Measurements from ENCODE around the gene PPFIA2.

Gene PPFIA2

DNA sequence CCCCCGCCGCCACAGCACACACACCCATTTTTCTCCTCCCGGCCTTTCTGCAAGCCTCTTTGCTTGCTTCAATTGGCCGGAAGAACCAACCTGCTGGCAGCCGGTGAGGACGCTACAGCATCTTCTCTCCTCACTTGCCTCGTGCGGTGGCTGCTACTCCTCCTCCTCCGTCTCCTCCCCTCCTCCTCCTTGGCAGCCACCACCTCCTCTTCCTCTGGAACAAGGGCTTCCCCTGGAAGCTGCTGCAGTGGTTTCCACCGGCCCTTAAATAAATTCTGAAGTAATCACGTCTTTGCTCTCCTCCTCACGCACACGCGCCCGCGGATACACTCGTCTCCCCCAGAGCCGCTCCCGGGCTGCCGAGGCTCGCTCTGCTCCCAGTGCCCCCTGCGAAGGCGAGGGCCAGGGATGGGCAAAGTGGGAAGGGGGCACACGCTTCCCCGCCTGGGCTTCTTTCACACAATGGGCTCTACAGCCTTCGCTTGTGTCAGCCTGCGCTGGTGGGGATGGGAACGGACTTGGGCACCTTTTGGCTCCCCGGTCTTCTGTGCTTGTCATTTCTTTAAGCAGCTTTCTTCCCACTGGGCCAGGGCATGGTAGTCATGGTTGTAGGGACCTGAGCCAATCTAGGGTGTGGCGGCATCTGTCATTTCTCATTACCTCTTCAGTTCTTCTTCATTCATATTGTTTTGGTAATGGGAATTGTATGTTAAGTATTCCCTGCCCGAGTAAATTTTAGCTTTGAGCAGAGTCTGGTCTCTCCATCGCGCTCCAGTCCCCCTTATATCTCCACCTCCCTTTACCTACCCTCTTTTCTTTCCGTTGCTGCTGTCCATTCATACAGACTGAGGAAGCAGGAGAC lies at the start of gene PPFIA2:
TSS of gene PPFIA2 (minus strand) at position 161 of the 862 bp plus-strand sequence.
- peak within 1 kb of the TSS; percentile 51 to 54 for H3K4me3 ChIP-seq (ENCODE audit: low read length in 2 of 2)
- H3K9ac ChIP-seq (ENCODE audit: low read depth in 1 of 2, low read length in 2 of 2) = peak within 1 kb of the TSS in 1 of 2 donors; percentile 51
- H3K9me3 ChIP-seq (ENCODE audit: control insufficient read depth in 2 of 2, low read length in 2 of 2) = no peaks in the 10 kb centered on the region

GRCh38 chr12:81800298-81801148 lies 41.4 kb upstream of the PPFIA2 start:
- Histone ChIP-seq H3K9ac (ENCODE audit: low read depth in 1 of 2, low read length in 2 of 2) (no peak overlapping the region), H3K27ac (ENCODE audit: low read depth in 2 of 2, low read length in 2 of 2) (peak overlapping the region in 1 of 2 donors; percentile 2), H3K4me1 (ENCODE audit: control insufficient read depth in 2 of 2, insufficient read depth in 2 of 2, low read length in 2 of 2) (no peaks in the 10 kb centered on the region), H3K36me3 (ENCODE audit: control insufficient read depth in 2 of 2, insufficient read depth in 2 of 2, low read length in 2 of 2) (no peaks in the 10 kb centered on the region), H3K9me3 (ENCODE audit: control insufficient read depth in 2 of 2, low read length in 2 of 2) (no peaks in the 10 kb centered on the region), H3K27me3 (ENCODE audit: control insufficient read depth in 2 of 2, insufficient read depth in 2 of 2, low read length in 2 of 2) (no peaks in the 10 kb centered on the region), H3K4me3 (ENCODE audit: low read length in 2 of 2) (no peak overlapping the region)

More for the DNA sequence above, at the start of gene PPFIA2:
- no peak within 1 kb of the TSS for H3K27ac ChIP-seq (ENCODE audit: low read depth in 2 of 2, low read length in 2 of 2)
- H3K27me3 ChIP-seq (ENCODE audit: control insufficient read depth in 2 of 2, insufficient read depth in 2 of 2, low read length in 2 of 2) = peaks cover 2 to 12% of the 10 kb centered on the region in 2 donors
- H3K4me1 ChIP-seq (ENCODE audit: control insufficient read depth in 2 of 2, insufficient read depth in 2 of 2, low read length in 2 of 2) = no peaks in the 10 kb centered on the region
- H3K36me3 ChIP-seq (ENCODE audit: control insufficient read depth in 2 of 2, insufficient read depth in 2 of 2, low read length in 2 of 2) = no peaks in the 10 kb centered on the region

GRCh38 chr12:81798294-81798693 lies 39.1 kb upstream of the PPFIA2 start:
- Histone ChIP-seq H3K27me3 (ENCODE audit: control insufficient read depth in 2 of 2, insufficient read depth in 2 of 2, low read length in 2 of 2) (no peaks in the 10 kb centered on the region), H3K9ac (ENCODE audit: low read depth in 1 of 2, low read length in 2 of 2) (no peak overlapping the region), H3K9me3 (ENCODE audit: control insufficient read depth in 2 of 2, low read length in 2 of 2) (no peaks in the 10 kb centered on the region), H3K36me3 (ENCODE audit: control insufficient read depth in 2 of 2, insufficient read depth in 2 of 2, low read length in 2 of 2) (no peaks in the 10 kb centered on the region), H3K4me3 (ENCODE audit: low read length in 2 of 2) (no peak overlapping the region), H3K4me1 (ENCODE audit: control insufficient read depth in 2 of 2, insufficient read depth in 2 of 2, low read length in 2 of 2) (no peaks in the 10 kb centered on the region), H3K27ac (ENCODE audit: low read depth in 2 of 2, low read length in 2 of 2) (no peak overlapping the region)

- H3K9ac ChIP-seq (ENCODE audit: low read depth in 1 of 2, low read length in 2 of 2) = no peak overlapping the region
- no peaks in the 10 kb centered on the region for H3K36me3 ChIP-seq (ENCODE audit: control insufficient read depth in 2 of 2, insufficient read depth in 2 of 2, low read length in 2 of 2)
Measured at GRCh38 chr12:81797100-81797499, 38.0 kb upstream of the PPFIA2 start.

DNA sequence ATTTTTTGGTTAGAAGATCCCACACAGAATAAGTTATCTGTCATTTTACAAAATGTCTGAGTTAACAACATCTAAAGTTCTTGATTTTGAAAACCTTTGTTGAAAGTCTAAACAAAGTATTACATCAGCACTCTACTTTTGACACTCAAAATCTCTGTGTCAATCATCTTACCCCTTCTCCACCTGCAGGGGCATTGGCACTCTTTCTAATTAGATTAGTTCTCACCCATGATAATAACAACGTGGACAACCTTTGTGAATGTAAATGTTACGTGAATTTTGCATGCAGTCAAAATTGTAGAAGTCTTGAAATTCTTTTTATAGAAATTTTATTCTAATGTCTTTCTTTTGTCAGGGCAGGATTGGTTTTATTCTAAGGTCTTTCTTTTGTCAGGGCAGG lies 33.5 kb upstream of the PPFIA2 start:
- H3K27ac ChIP-seq (ENCODE audit: low read depth in 2 of 2, low read length in 2 of 2) = no peak overlapping the region
- no peak overlapping the region for H3K4me3 ChIP-seq (ENCODE audit: low read length in 2 of 2)
- H3K9me3 ChIP-seq (ENCODE audit: control insufficient read depth in 2 of 2, low read length in 2 of 2) = no peaks in the 10 kb centered on the region
- H3K9ac ChIP-seq (ENCODE audit: low read depth in 1 of 2, low read length in 2 of 2) = no peak overlapping the region
- H3K27me3 ChIP-seq (ENCODE audit: control insufficient read depth in 2 of 2, insufficient read depth in 2 of 2, low read length in 2 of 2) = no peaks in the 10 kb centered on the region
- no peaks in the 10 kb centered on the region for H3K36me3 ChIP-seq (ENCODE audit: control insufficient read depth in 2 of 2, insufficient read depth in 2 of 2, low read length in 2 of 2)
- H3K4me1 ChIP-seq (ENCODE audit: control insufficient read depth in 2 of 2, insufficient read depth in 2 of 2, low read length in 2 of 2) = no peaks in the 10 kb centered on the region

More at GRCh38 chr12:81797100-81797499, 38.0 kb upstream of the PPFIA2 start:
- Histone ChIP-seq H3K27me3 (ENCODE audit: control insufficient read depth in 2 of 2, insufficient read depth in 2 of 2, low read length in 2 of 2) (no peaks in the 10 kb centered on the region), H3K27ac (ENCODE audit: low read depth in 2 of 2, low read length in 2 of 2) (no peak overlapping the region), H3K9me3 (ENCODE audit: control insufficient read depth in 2 of 2, low read length in 2 of 2) (no peaks in the 10 kb centered on the region), H3K4me1 (ENCODE audit: control insufficient read depth in 2 of 2, insufficient read depth in 2 of 2, low read length in 2 of 2) (no peaks in the 10 kb centered on the region), H3K4me3 (ENCODE audit: low read length in 2 of 2) (no peak overlapping the region)

- Histone ChIP-seq H3K27ac (ENCODE audit: low read depth in 2 of 2, low read length in 2 of 2) (no peak overlapping the region), H3K9me3 (ENCODE audit: control insufficient read depth in 2 of 2, low read length in 2 of 2) (no peaks in the 10 kb centered on the region), H3K4me1 (ENCODE audit: control insufficient read depth in 2 of 2, insufficient read depth in 2 of 2, low read length in 2 of 2) (no peaks in the 10 kb centered on the region), H3K9ac (ENCODE audit: low read depth in 1 of 2, low read length in 2 of 2) (no peak overlapping the region), H3K4me3 (ENCODE audit: low read length in 2 of 2) (no peak overlapping the region), H3K36me3 (ENCODE audit: control insufficient read depth in 2 of 2, insufficient read depth in 2 of 2, low read length in 2 of 2) (no peaks in the 10 kb centered on the region), H3K27me3 (ENCODE audit: control insufficient read depth in 2 of 2, insufficient read depth in 2 of 2, low read length in 2 of 2) (no peaks in the 10 kb centered on the region)
Measured at GRCh38 chr12:81779216-81779615, 20.1 kb upstream of the PPFIA2 start.

GRCh38 chr12:81778719-81779118 lies 19.6 kb upstream of the PPFIA2 start:
- no peaks in the 10 kb centered on the region for H3K9me3 ChIP-seq (ENCODE audit: control insufficient read depth in 2 of 2, low read length in 2 of 2)
- no peak overlapping the region for H3K4me3 ChIP-seq (ENCODE audit: low read length in 2 of 2)
- no peaks in the 10 kb centered on the region for H3K4me1 ChIP-seq (ENCODE audit: control insufficient read depth in 2 of 2, insufficient read depth in 2 of 2, low read length in 2 of 2)
- H3K27me3 ChIP-seq (ENCODE audit: control insufficient read depth in 2 of 2, insufficient read depth in 2 of 2, low read length in 2 of 2) = no peaks in the 10 kb centered on the region
- no peak overlapping the region for H3K27ac ChIP-seq (ENCODE audit: low read depth in 2 of 2, low read length in 2 of 2)
- no peaks in the 10 kb centered on the region for H3K36me3 ChIP-seq (ENCODE audit: control insufficient read depth in 2 of 2, insufficient read depth in 2 of 2, low read length in 2 of 2)
- no peak overlapping the region for H3K9ac ChIP-seq (ENCODE audit: low read depth in 1 of 2, low read length in 2 of 2)

DNA sequence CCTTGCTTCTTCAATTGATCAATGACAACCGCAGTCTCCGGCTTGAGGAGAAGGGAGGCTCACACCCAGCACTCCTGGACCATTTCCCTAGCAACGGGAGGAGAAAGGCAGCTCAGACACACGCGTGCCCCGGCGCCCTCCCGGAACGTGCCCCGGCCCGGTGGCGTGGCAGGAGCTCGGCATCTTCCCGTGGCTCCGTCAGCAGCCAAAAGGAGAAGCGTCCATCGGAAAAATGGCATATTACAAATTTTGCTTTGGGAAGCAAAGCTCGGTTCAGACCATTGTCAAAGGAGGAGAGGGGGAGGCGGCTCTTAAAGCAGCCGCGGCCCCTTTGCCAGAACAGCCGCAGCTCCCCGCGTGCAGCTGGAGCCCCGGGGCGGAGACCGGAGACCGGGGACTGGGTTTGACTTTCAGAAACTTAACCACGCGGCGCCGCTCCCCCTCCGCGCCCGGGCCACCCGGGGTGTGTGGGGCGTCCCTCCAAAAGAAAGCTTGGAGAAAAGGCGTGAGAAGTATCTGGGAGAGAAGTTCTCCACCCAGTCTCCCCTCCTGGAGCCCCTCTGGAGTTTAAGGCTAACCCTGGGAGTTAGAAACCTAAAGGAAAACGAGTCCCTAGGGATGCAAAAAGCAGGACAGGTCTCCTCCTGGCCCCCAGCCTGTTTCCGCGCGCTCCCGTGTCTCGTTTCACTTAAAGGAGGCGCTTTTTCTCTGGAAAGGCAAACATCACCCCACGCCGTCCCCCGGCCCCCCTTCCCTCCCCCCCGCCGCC lies 545 bp downstream of the PPFIA2 start:
- peak overlapping the region in 1 of 2 donors; percentile 51 for H3K9ac ChIP-seq (ENCODE audit: low read depth in 1 of 2, low read length in 2 of 2)
- H3K36me3 ChIP-seq (ENCODE audit: control insufficient read depth in 2 of 2, insufficient read depth in 2 of 2, low read length in 2 of 2) = no peaks in the 10 kb centered on the region
- H3K4me3 ChIP-seq (ENCODE audit: low read length in 2 of 2) = peak overlapping the region; percentile 51 to 54
- H3K4me1 ChIP-seq (ENCODE audit: control insufficient read depth in 2 of 2, insufficient read depth in 2 of 2, low read length in 2 of 2) = no peaks in the 10 kb centered on the region
- H3K27me3 ChIP-seq (ENCODE audit: control insufficient read depth in 2 of 2, insufficient read depth in 2 of 2, low read length in 2 of 2) = peaks cover 2 to 12% of the 10 kb centered on the region in 2 donors
- no peak overlapping the region for H3K27ac ChIP-seq (ENCODE audit: low read depth in 2 of 2, low read length in 2 of 2)
- H3K9me3 ChIP-seq (ENCODE audit: control insufficient read depth in 2 of 2, low read length in 2 of 2) = no peaks in the 10 kb centered on the region

GRCh38 chr12:81757731-81758365 lies 1.3 kb downstream of the PPFIA2 start:
- Histone ChIP-seq H3K4me1 (ENCODE audit: control insufficient read depth in 2 of 2, insufficient read depth in 2 of 2, low read length in 2 of 2) (no peaks in the 10 kb centered on the region), H3K27ac (ENCODE audit: low read depth in 2 of 2, low read length in 2 of 2) (no peak overlapping the region), H3K4me3 (ENCODE audit: low read length in 2 of 2) (peak overlapping the region in 1 of 2 donors; percentile 54), H3K27me3 (ENCODE audit: control insufficient read depth in 2 of 2, insufficient read depth in 2 of 2, low read length in 2 of 2) (peaks cover 2 to 12% of the 10 kb centered on the region in 2 donors), H3K9ac (ENCODE audit: low read depth in 1 of 2, low read length in 2 of 2) (no peak overlapping the region), H3K36me3 (ENCODE audit: control insufficient read depth in 2 of 2, insufficient read depth in 2 of 2, low read length in 2 of 2) (no peaks in the 10 kb centered on the region), H3K9me3 (ENCODE audit: control insufficient read depth in 2 of 2, low read length in 2 of 2) (no peaks in the 10 kb centered on the region)
